ENCODE results near the gene B2M. TPM values are rescaled to one million over a fixed set of nuclear protein-coding genes. Genes with fewer than 3 reads are reported as not detected.
"Not testable (repeated sequence)": the region's sequence is repeated elsewhere in the genome, so short reads cannot be mapped to it uniquely, and the experiment has no call there.

Gene B2M
- total RNA-seq, 4 donors from 2014 or later: 2,244 to 13,999 (median 5,894) TPM

DNA sequence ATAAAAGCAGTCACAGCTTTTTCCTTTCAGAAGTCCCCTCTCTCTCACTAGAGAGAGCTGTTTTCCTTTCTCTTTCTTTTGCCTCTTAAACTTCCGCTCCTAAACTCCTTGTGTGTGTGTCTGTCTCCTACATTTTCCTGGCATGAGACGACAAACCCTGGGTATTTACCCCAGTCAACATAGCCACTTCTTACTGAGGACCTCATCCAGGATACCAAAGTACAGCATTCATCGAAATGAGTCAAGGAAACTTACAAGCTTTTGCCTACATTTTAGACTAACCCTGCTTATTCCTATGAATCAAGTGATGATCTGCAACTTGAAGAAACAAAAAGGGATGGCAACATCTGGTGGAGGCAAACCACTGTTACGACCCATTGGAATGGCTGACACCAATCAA is 16.9 kb upstream of the B2M start:
- DNase-seq: no peak
- Histone ChIP-seq H3K9me3 (no peaks in the 10 kb centered on the region), H3K27me3 (no peaks in the 10 kb centered on the region), H3K4me1 (no peaks in the 10 kb centered on the region), H3K27ac (no peak overlapping the region), H3K4me3 (no peak overlapping the region), H3K36me3 (no peaks in the 10 kb centered on the region)
- TF ChIP-seq CTCF (IDR thresholded peaks at IDR 0.05): no peak
- TF ChIP-seq POLR2A (IDR thresholded peaks at IDR 0.05): no peak

DNA sequence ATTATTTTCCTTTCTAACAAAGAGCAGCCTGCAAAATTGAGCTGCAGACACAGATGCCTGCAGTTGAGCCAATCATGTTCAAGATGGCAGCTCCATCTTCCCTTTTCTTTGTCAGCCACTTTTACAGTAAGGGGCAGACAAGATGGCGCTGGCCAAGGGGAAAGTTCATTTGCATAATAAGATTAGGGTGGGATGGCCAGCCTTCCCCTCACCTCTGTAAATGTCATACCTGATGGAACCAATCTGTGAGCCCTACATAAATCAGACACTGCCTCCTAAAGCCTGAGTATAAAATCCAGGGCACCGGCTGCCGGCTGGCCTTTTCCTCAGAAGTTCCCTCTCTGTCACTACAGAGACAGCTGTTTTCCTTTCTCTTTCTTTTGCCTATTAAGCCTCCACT is 16.0 kb upstream of the B2M start:
- Histone ChIP-seq H3K9me3 (no peaks in the 10 kb centered on the region), H3K27ac (no peak overlapping the region), H3K27me3 (no peaks in the 10 kb centered on the region), H3K4me1 (no peaks in the 10 kb centered on the region), H3K4me3 (no peak overlapping the region), H3K36me3 (no peaks in the 10 kb centered on the region)
- no peak for DNase-seq
- TF ChIP-seq POLR2A (IDR thresholded peaks at IDR 0.05) (no peak), CTCF (IDR thresholded peaks at IDR 0.05) (no peak)

- Histone ChIP-seq H3K36me3 (no peaks in the 10 kb centered on the region), H3K27me3 (no peaks in the 10 kb centered on the region), H3K4me1 (no peaks in the 10 kb centered on the region), H3K9me3 (no peaks in the 10 kb centered on the region), H3K27ac (no peak overlapping the region), H3K4me3 (no peak overlapping the region)
- no peak for DNase-seq
- TF ChIP-seq CTCF (IDR thresholded peaks at IDR 0.05) (no peak), POLR2A (IDR thresholded peaks at IDR 0.05) (no peak)
These were observed 14.3 kb upstream of the B2M start for GRCh38 chr15:44697014-44697413.

GRCh38 chr15:44698641-44699040 is 12.7 kb upstream of the B2M start:
- Histone ChIP-seq H3K9me3 (no peaks in the 10 kb centered on the region), H3K27me3 (no peaks in the 10 kb centered on the region), H3K27ac (no peak overlapping the region), H3K4me1 (no peaks in the 10 kb centered on the region), H3K36me3 (no peaks in the 10 kb centered on the region), H3K4me3 (no peak overlapping the region)
- no peak for DNase-seq
- no peak for TF ChIP-seq POLR2A (IDR thresholded peaks at IDR 0.05)
- no peak for TF ChIP-seq CTCF (IDR thresholded peaks at IDR 0.05)

GRCh38 chr15:44700676-44701075 is 10.6 kb upstream of the B2M start:
- not testable (repeated sequence) for DNase-seq, H3K36me3 ChIP-seq, H3K27me3 ChIP-seq, H3K4me1 ChIP-seq, H3K9me3 ChIP-seq, H3K4me3 ChIP-seq, H3K27ac ChIP-seq

DNA sequence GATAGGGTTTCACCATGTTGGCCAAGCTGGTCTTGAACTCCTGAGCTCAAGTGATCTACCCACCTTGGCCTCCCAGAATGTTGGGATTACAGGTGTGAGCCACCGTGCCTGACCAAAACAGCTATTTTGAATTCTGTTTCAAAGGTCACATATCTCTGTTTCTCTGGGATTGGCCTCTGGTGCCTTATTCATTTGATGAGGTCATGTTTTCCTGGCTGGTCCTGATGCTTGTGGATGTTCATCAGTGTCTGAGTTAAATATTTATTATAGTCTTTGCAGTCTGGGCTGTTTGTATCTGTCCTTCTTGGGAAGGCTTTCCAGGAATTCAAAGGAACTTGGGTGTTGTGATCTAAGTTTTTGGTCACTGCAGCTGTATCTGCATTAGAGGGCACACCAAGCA is 5.3 kb upstream of the B2M start:
- no peaks in the 10 kb centered on the region for H3K27me3 ChIP-seq
- H3K36me3 ChIP-seq: no peaks in the 10 kb centered on the region
- peaks cover 0 to 24% (median 0%) of the 10 kb centered on the region in 4 donors for H3K4me1 ChIP-seq
- H3K4me3 ChIP-seq: no peak overlapping the region
- DNase-seq: no peak
- peak overlapping the region in 2 of 4 donors; percentile 88 to 93 for H3K27ac ChIP-seq
- no peaks in the 10 kb centered on the region for H3K9me3 ChIP-seq
- no peak for TF ChIP-seq CTCF (IDR thresholded peaks at IDR 0.05)
- TF ChIP-seq POLR2A (IDR thresholded peaks at IDR 0.05): no peak

Data from Peyer's patch (tissue), 4 donors.